Measurements from ENCODE around the gene IDI1.
"Not testable (repeated sequence)": the region's sequence is repeated elsewhere in the genome, so short reads cannot be mapped to it uniquely, and the experiment has no call there.

IDI1 gene

GRCh38 chr10:1048732-1049424 lies at the start of gene IDI1:
IDI1 (minus strand) TSS chr10:1049119; CDS start chr10:1049003, 116 bp downstream.
- peak; percentile 84 to 85 for ATAC-seq

- ATAC-seq = no peak
Observed at GRCh38 chr10:1097436-1097835, 48.5 kb upstream of the IDI1 start.

- ATAC-seq = no peak
Observed at GRCh38 chr10:1096287-1096889, 47.5 kb upstream of the IDI1 start.

GRCh38 chr10:1095498-1095897 lies 46.6 kb upstream of the IDI1 start:
- no peak for ATAC-seq

GRCh38 chr10:1094112-1095057 lies 45.5 kb upstream of the IDI1 start:
- ATAC-seq = peak; percentile 95 to 96

GRCh38 chr10:1093696-1094095 lies 44.8 kb upstream of the IDI1 start:
- no peak for ATAC-seq

- ATAC-seq = no peak
Observed at GRCh38 chr10:1090696-1091095, 41.8 kb upstream of the IDI1 start.

GRCh38 chr10:1089017-1089689 lies 40.2 kb upstream of the IDI1 start:
- ATAC-seq = no peak

- no peak for ATAC-seq
Observed at GRCh38 chr10:1086787-1087186, 37.9 kb upstream of the IDI1 start.

GRCh38 chr10:1085258-1085657 lies 36.3 kb upstream of the IDI1 start:
- ATAC-seq = no peak

- no peak for ATAC-seq
Observed at GRCh38 chr10:1084011-1084950, 35.4 kb upstream of the IDI1 start.

GRCh38 chr10:1083581-1083980 lies 34.7 kb upstream of the IDI1 start:
- no peak for ATAC-seq

GRCh38 chr10:1078668-1079067 lies 29.7 kb upstream of the IDI1 start:
- ATAC-seq = no peak

- ATAC-seq = no peak
Observed at GRCh38 chr10:1074748-1075308, 25.9 kb upstream of the IDI1 start.

GRCh38 chr10:1074052-1074747 lies 25.3 kb upstream of the IDI1 start:
- no peak for ATAC-seq

- no peak for ATAC-seq
Observed at GRCh38 chr10:1070919-1071318, 22.0 kb upstream of the IDI1 start.

GRCh38 chr10:1068380-1069361 lies 19.8 kb upstream of the IDI1 start:
- peak in 1 of 2 donors; percentile 36 for ATAC-seq

GRCh38 chr10:1066734-1067133 lies 17.8 kb upstream of the IDI1 start:
- not testable (repeated sequence) for ATAC-seq

GRCh38 chr10:1064964-1065247 lies 16.0 kb upstream of the IDI1 start:
- no peak for ATAC-seq

Data from activated CD4-positive, CD25-positive, alpha-beta regulatory T cell treated with anti-CD3 and anti-CD28 coated beads, Interleukin-2, amount 50 U/mL, for 24 hours (primary cell).